Panc1 (cell line): ENCODE results near the gene USP24. TPM values are rescaled to one million over a fixed set of nuclear protein-coding genes. Genes with fewer than 3 reads are reported as not detected.

Experiments used
- ATAC-seq: fragments of 200-7000 bp; cut with Tn5 transposase; 2 replicates; pipeline ENCODE4 v1.9.1; 2020; ENCODE audit warnings: mild to moderate bottlenecking, moderate library complexity
- BruUV-seq: library from RNA; stranded (reverse); fragments of 400-500 nt; replicated peaks from 2 replicates; lab custom pipeline; 2021; lab: Mats Ljungman, UMichigan
- CTCF ChIA-PET: fragments of 300-600 bp; sonication (Branson Sonifier 250); formaldehyde crosslinking; loops from one replicate; lab custom pipeline; 2022; ENCODE audit warnings: antibody characterized with exemption; lab: Charles Lee
- POLR2A ChIA-PET: fragments of 300-600 bp; sonication (Branson Sonifier 250); formaldehyde crosslinking; loops from one replicate; lab custom pipeline; 2022; ENCODE audit warnings: antibody characterized with exemption; lab: Charles Lee
- DNase-seq: peaks from one replicate; pipeline ENCODE4 v3.0.0-alpha.2; 2010; ENCODE audit warnings: low read depth, low spot score
- H3K27ac ChIP-seq: 2 replicates; pipeline ENCODE4 v1.5.1; 2011; ENCODE audit warnings: mild to moderate bottlenecking, low read length, inconsistent platforms
- H3K27me3 ChIP-seq: fragments of 200-500 bp; sonication (Bioruptor generic); 2 replicates; pipeline ENCODE4 v1.6.0; 2014; ENCODE audit warnings: low read length, inconsistent platforms; ENCODE audit not compliant: control insufficient read depth, insufficient read depth
- H3K36me3 ChIP-seq: fragments of 200-500 bp; sonication (Bioruptor generic); 2 replicates; pipeline ENCODE4 v1.5.1; 2014; ENCODE audit warnings: inconsistent platforms, mild to moderate bottlenecking, low read length, moderate library complexity; ENCODE audit not compliant: control insufficient read depth, insufficient read depth
- H3K4me1 ChIP-seq: 2 replicates; pipeline ENCODE4 v1.5.1; 2011; ENCODE audit warnings: inconsistent platforms, mild to moderate bottlenecking, low read length, moderate library complexity; ENCODE audit not compliant: control insufficient read depth, insufficient read depth
- H3K4me3 ChIP-seq, 2 experiments: 2 replicates each; pipeline ENCODE4 v1.5.1; 2011 to 2012; ENCODE audit warnings: low read depth in 2 of 2, low read length in 2 of 2, mild to moderate bottlenecking in 2 of 2, inconsistent platforms in 1 of 2, moderate library complexity in 1 of 2
- H3K9me3 ChIP-seq: fragments of 200-500 bp; sonication (Bioruptor generic); 2 replicates; pipeline ENCODE4 v1.5.1; 2014; ENCODE audit warnings: low read depth, mild to moderate bottlenecking, inconsistent platforms, low read length, moderate library complexity; ENCODE audit not compliant: control insufficient read depth, insufficient read depth
- CTCF ChIP-seq: fragments of 450-650 bp; IDR thresholded peaks from 2 replicates; pipeline ENCODE4 v1.5.1; 2017; ENCODE audit warnings: mild to moderate bottlenecking
- POLR2AphosphoS5 ChIP-seq: IDR thresholded peaks from 2 replicates; pipeline ENCODE4 v1.6.1; 2012; ENCODE audit warnings: mild to moderate bottlenecking, low read depth, low read length, moderate library complexity
- REST ChIP-seq, 2 experiments: IDR thresholded peaks; 2 replicates each; pipeline ENCODE4 v1.6.1; 2011 to 2012; ENCODE audit warnings: low read depth in 2 of 2, control low read depth in 1 of 2, low read length in 1 of 2, mild to moderate bottlenecking in 1 of 2, moderate library complexity in 1 of 2; ENCODE audit not compliant: insufficient read depth in 1 of 2
- SIN3A ChIP-seq: IDR thresholded peaks from 2 replicates; pipeline ENCODE4 v1.6.1; 2012; ENCODE audit warnings: low read depth, mild to moderate bottlenecking, low read length, moderate library complexity, borderline replicate concordance; ENCODE audit not compliant: insufficient read depth
- TCF7L2 ChIP-seq: IDR thresholded peaks from 2 replicates; pipeline ENCODE4 v1.6.1; 2011; ENCODE audit warnings: mild to moderate bottlenecking, low read depth, low read length, inconsistent platforms
- in situ Hi-C: cut with HindIII; loops from 2 replicates; pipeline ENCODE4 v1.10.0; 2016; ENCODE audit warnings: low sequenced_read_pairs, low pct_unique_long_range_greater_than_20kb
- intact Hi-C: fragments of 100-400 bp; cut with micrococcal nuclease; formaldehyde crosslinking; loops from one replicate; pipeline ENCODE4 v1.10.0; 2022; ENCODE audit not compliant: unreplicated experiment
- total RNA-seq: library from RNA; stranded (reverse); gene quantifications from one replicate; pipeline ENCODE4 v1.2.1, GENCODE V29; 2021; ENCODE audit not compliant: unreplicated experiment

USP24 gene
- total RNA-seq, 1 experiment from 2014 or later = 52.2 TPM

GRCh38 chr1:55180075-55180670 lies 35.0 kb downstream of the USP24 start:
- Histone ChIP-seq H3K27ac (no peak overlapping the region), H3K27me3 (no peaks in the 10 kb centered on the region), H3K4me1 (no peaks in the 10 kb centered on the region; the same call in 1 of the 2 replicates), H3K36me3 (no peaks in the 10 kb centered on the region; the same call in 1 of the 2 replicates), H3K9me3 (peaks cover 16% of the 10 kb centered on the region; the same call in 1 of the 2 replicates), H3K4me3 (no peak overlapping the region)
- ChIA-PET POLR2A (no interaction called here), CTCF (no interaction called here)
- intact Hi-C loops = no loop called here
- no peak for ATAC-seq
- no peak for TF ChIP-seq POLR2AphosphoS5
- no peak for TF ChIP-seq CTCF
- TF ChIP-seq TCF7L2 = no peak
- TF ChIP-seq REST (IDR thresholded peaks at IDR 0.05; ENCODE audit: insufficient read depth in 1 of 2, low read depth in 2 of 2, low read length in 1 of 2) = no peak
- TF ChIP-seq SIN3A = no peak
- in situ Hi-C loops = no loop called here
- BruUV-seq = no TSS peak
- no peak for DNase-seq

GRCh38 chr1:55179177-55179835 lies 35.9 kb downstream of the USP24 start:
- H3K9me3 ChIP-seq = peaks cover 9% of the 10 kb centered on the region; the same call in 1 of the 2 replicates
- TF ChIP-seq SIN3A = no peak
- no peak for TF ChIP-seq CTCF
- TF ChIP-seq TCF7L2 = no peak
- TF ChIP-seq REST (IDR thresholded peaks at IDR 0.05; ENCODE audit: insufficient read depth in 1 of 2, low read depth in 2 of 2, low read length in 1 of 2) = no peak
- TF ChIP-seq POLR2AphosphoS5 = no peak
- CTCF ChIA-PET = no interaction called here
- no peak overlapping the region for H3K27ac ChIP-seq
- in situ Hi-C loops (no loop called here), intact Hi-C loops (no loop called here)
- H3K4me1 ChIP-seq = no peaks in the 10 kb centered on the region; the same call in 1 of the 2 replicates
- H3K36me3 ChIP-seq = no peaks in the 10 kb centered on the region; the same call in 1 of the 2 replicates
- ATAC-seq (no peak), DNase-seq (no peak)
- H3K27me3 ChIP-seq = no peaks in the 10 kb centered on the region
- BruUV-seq = no TSS peak
- POLR2A ChIA-PET = no interaction called here
- no peak overlapping the region for H3K4me3 ChIP-seq
